OCI-LY3 (cell line): ENCODE results near the gene SLC6A4.

Source experiments
- H2AFZ ChIP-seq: fragments of 200-600, 300-600 bp; shearing (Covaris generic); 2 replicates; pipeline ENCODE4 v1.6.0; 2014; ENCODE audit warnings: antibody characterized with exemption, low read depth, low read length
- H3K27ac ChIP-seq: fragments of 200-600, 300-600 bp; sonication (generic); 2 replicates; pipeline ENCODE4 v1.5.1; 2014; ENCODE audit warnings: mild to moderate bottlenecking, low read length, moderate library complexity, mixed read lengths
- H3K27me3 ChIP-seq: fragments of 200-600, 300-600 bp; sonication (generic); 2 replicates; pipeline ENCODE4 v1.6.1; 2014; ENCODE audit warnings: low read depth, low read length, mixed read lengths
- H3K36me3 ChIP-seq: fragments of 200-600, 300-600 bp; sonication (generic); replicated peaks from 2 replicates; pipeline ENCODE3; 2014; ENCODE audit warnings: low read depth, low read length, mixed read lengths
- H3K4me1 ChIP-seq: fragments of 300-600, 200-600 bp; sonication (generic); 2 replicates; pipeline ENCODE4 v1.6.1; 2014; ENCODE audit warnings: low read length, mixed read lengths
- H3K4me2 ChIP-seq: fragments of 200-600, 300-600 bp; sonication (generic); 2 replicates; pipeline ENCODE4 v1.6.1; 2014; ENCODE audit warnings: low read length, mixed read lengths
- H3K4me3 ChIP-seq: fragments of 300-600, 200-600 bp; sonication (generic); 2 replicates; pipeline ENCODE4 v1.5.1; 2014; ENCODE audit warnings: antibody characterized with exemption, mild to moderate bottlenecking, low read length, moderate library complexity
- H3K79me2 ChIP-seq: fragments of 300-600, 200-600 bp; shearing (Covaris generic); 2 replicates; pipeline ENCODE4 v1.6.1; 2014; ENCODE audit warnings: mild to moderate bottlenecking, low read length, mixed read lengths
- H3K9ac ChIP-seq: fragments of 300-600, 200-600 bp; shearing (Covaris generic); 2 replicates; pipeline ENCODE4 v1.6.0; 2014; ENCODE audit warnings: mild to moderate bottlenecking, low read length, moderate library complexity
- H3K9me3 ChIP-seq: fragments of 200-600, 300-600 bp; shearing (Covaris generic); 2 replicates; pipeline ENCODE4 v1.6.1; 2014; ENCODE audit warnings: low read length, mixed read lengths; ENCODE audit not compliant: insufficient read depth
- H4K20me1 ChIP-seq: fragments of 200-600, 300-600 bp; sonication (generic); 2 replicates; pipeline ENCODE4 v1.6.1; 2016; ENCODE audit warnings: low read length, mixed read lengths; ENCODE audit not compliant: insufficient read depth
- CTCF ChIP-seq: fragments of 200-600, 300-600 bp; sonication (generic); IDR thresholded peaks from 2 replicates; pipeline ENCODE4 v1.5.1; 2014; ENCODE audit warnings: antibody characterized with exemption, low read length, low read depth
- EZH2phosphoT487 ChIP-seq: fragments of 200-600 bp; shearing (Covaris generic); IDR thresholded peaks from 2 replicates; pipeline ENCODE4 v1.6.1; 2018; ENCODE audit warnings: antibody characterized with exemption, mixed run types, low read depth

SLC6A4 gene

DNA sequence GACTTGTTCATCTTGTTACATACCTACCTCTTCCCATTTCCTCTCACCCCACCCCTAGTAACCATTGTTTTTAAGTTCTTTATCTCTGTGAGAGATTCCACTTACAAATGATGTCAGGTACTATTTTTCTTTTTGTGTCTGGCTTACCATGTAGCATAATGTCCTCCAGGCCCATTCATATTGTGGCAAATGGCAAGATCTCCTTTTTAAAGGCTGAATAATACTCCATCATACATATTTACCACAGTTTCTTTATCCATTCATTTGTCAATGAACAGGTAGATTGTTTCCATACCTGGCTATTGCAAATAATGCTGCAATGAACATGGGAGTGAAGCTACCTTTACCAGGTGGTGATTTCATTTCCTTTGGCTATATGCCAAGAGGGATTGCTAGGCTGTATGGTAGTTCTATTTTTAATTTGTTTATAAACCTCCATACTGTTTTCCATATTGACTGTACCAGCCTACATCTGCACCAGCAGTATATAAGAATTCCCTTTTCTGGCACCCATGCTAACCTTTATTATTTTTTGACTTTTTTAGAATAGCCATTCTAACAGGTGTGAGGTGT, 65.0 kb downstream of the SLC6A4 start:
- Histone ChIP-seq H3K27ac (no peak overlapping the region), H3K36me3 (peaks cover 22% of the 10 kb centered on the region), H3K4me3 (no peak overlapping the region), H3K9ac (no peak overlapping the region), H3K79me2 (no peaks in the 10 kb centered on the region; the same call in 1 of the 2 replicates), H3K4me2 (no peak overlapping the region), H3K9me3 (no peaks in the 10 kb centered on the region), H4K20me1 (peaks cover 44% of the 10 kb centered on the region), H2AFZ (no peak overlapping the region), H3K4me1 (peaks cover 26% of the 10 kb centered on the region), H3K27me3 (peaks cover 5% of the 10 kb centered on the region; the same call in 1 of the 2 replicates)
- TF ChIP-seq CTCF (no peak), EZH2phosphoT487 (no peak)

GRCh38 chr17:30165960-30166359, 69.5 kb downstream of the SLC6A4 start:
- Histone ChIP-seq H3K36me3 (peaks cover 16% of the 10 kb centered on the region), H3K4me3 (no peak overlapping the region), H3K27me3 (no peaks in the 10 kb centered on the region), H3K4me2 (no peak overlapping the region), H3K9ac (no peak overlapping the region), H3K27ac (no peak overlapping the region), H3K79me2 (peaks cover 2% of the 10 kb centered on the region; the same call in 1 of the 2 replicates), H4K20me1 (peaks cover 29% of the 10 kb centered on the region), H3K4me1 (peaks cover 14% of the 10 kb centered on the region), H3K9me3 (no peaks in the 10 kb centered on the region), H2AFZ (no peak overlapping the region)
- TF ChIP-seq EZH2phosphoT487 = no peak
- no peak for TF ChIP-seq CTCF

DNA sequence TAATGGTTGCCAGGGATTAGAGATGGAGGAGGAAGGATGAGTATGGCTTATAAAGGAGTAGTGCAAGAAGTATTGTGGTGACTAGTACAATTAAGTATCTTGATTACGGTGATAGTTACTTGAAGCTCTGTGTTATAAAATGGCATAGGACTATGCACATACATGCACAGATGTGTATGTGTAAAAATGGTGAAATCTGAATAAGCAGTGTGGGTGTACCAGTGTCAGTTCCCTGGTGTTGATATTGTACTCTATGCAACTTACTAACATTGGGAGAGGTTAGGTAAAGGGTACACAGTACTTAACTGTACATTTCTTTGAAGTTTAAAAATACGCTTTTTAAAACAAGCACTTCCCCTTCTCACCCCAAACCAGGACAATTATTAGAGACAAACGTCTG, 70.3 kb downstream of the SLC6A4 start:
- no peak overlapping the region for H3K4me2 ChIP-seq

DNA sequence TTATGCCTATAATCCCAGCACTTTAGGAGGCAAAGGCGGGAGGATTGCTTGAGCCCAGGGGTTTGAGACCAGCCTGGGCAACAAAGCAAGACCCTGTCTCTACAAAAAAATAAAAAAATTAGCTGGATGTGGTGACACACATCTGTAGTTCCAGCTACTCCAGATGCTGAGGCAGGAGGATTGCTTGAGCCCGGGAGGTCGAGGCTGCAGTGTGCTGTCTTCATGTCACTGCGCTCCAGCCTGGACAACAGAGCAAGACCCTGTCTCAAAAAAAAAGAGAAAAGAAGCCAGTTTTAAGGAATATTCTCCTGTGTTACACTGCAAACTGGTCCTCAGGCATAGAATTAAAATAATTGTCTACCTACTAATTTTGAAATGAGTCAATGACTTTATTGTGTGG, 71.0 kb downstream of the SLC6A4 start:
- H3K4me2 ChIP-seq = no peak overlapping the region
- H3K4me1 ChIP-seq = peaks cover 14% of the 10 kb centered on the region
- no peak overlapping the region for H3K9ac ChIP-seq
- peaks cover 33% of the 10 kb centered on the region for H4K20me1 ChIP-seq
- H3K27me3 ChIP-seq = no peaks in the 10 kb centered on the region
- H3K79me2 ChIP-seq = peaks cover 16% of the 10 kb centered on the region; the same call in 1 of the 2 replicates
- H3K4me3 ChIP-seq = no peak overlapping the region
- peaks cover 27% of the 10 kb centered on the region for H3K36me3 ChIP-seq
- H3K27ac ChIP-seq = no peak overlapping the region
- no peak overlapping the region for H2AFZ ChIP-seq
- TF ChIP-seq CTCF = no peak
- no peak for TF ChIP-seq EZH2phosphoT487
- H3K9me3 ChIP-seq = no peaks in the 10 kb centered on the region

More for the DNA sequence above, 70.3 kb downstream of the SLC6A4 start:
- Histone ChIP-seq H3K9me3 (no peaks in the 10 kb centered on the region), H3K4me3 (no peak overlapping the region), H3K9ac (no peak overlapping the region), H3K79me2 (peaks cover 10% of the 10 kb centered on the region; the same call in 1 of the 2 replicates), H3K4me1 (peaks cover 14% of the 10 kb centered on the region), H4K20me1 (peaks cover 32% of the 10 kb centered on the region), H3K36me3 (peaks cover 21% of the 10 kb centered on the region), H3K27me3 (no peaks in the 10 kb centered on the region), H2AFZ (no peak overlapping the region), H3K27ac (no peak overlapping the region)
- TF ChIP-seq CTCF (no peak), EZH2phosphoT487 (no peak)
